Transverse colon (tissue), 4 donors: ENCODE measurements around the gene GOLIM4. TPM values are rescaled to one million over a fixed set of nuclear protein-coding genes. Genes with fewer than 3 reads are reported as not detected.

ENCODE experiments used
- DNase-seq: peaks from one replicate; pipeline ENCODE4 v3.0.0-alpha.2; 2019
- H3K27ac ChIP-seq, 4 donors: fragments of 200-600 bp; sonication (generic); 2 replicates each; pipeline ENCODE4 v1.5.1; 2016 to 2018; ENCODE audit warnings: inconsistent platforms in 4 of 4
- H3K27me3 ChIP-seq: fragments of 200-600 bp; sonication (generic); 2 replicates; pipeline ENCODE4 v1.5.1; 2017; ENCODE audit warnings: inconsistent platforms
- H3K36me3 ChIP-seq, 4 donors: fragments of 200-600 bp; sonication (generic); 2 replicates each; pipeline ENCODE4 v1.5.1; 2017 to 2019; ENCODE audit warnings: inconsistent platforms in 4 of 4
- H3K4me1 ChIP-seq, 4 donors: fragments of 200-600 bp; sonication (generic); 2 replicates each; pipeline ENCODE4 v1.5.1; 2017 to 2020; ENCODE audit warnings: inconsistent platforms in 4 of 4
- H3K4me3 ChIP-seq, 4 donors: fragments of 200-600 bp; sonication (generic); 1 replicate in 1 of 4; 2 replicates in 3 of 4; pipeline versions ENCODE4 v1.5.1 to v1.6.1; 2017 to 2019; ENCODE audit warnings: inconsistent platforms in 4 of 4
- H3K9me3 ChIP-seq, 2 donors: fragments of 200-600 bp; sonication (generic); 2 replicates each; pipeline ENCODE4 v1.5.1; 2017 to 2019; ENCODE audit warnings: inconsistent platforms in 2 of 2
- EP300 ChIP-seq: sonication (generic); formaldehyde crosslinking; IDR thresholded peaks from one replicate; pipeline ENCODE4 v1.6.1; 2017; ENCODE audit warnings: antibody characterized with exemption, low read depth
- POLR2A ChIP-seq: fragments of 450-650 bp; IDR thresholded peaks from one replicate; pipeline ENCODE4 v1.6.1; 2016; ENCODE audit warnings: antibody characterized with exemption, mild to moderate bottlenecking, moderate library complexity
- POLR2AphosphoS5 ChIP-seq, 3 donors: sonication (generic); formaldehyde crosslinking; IDR thresholded peaks; one replicate each; pipeline ENCODE4 v1.6.1; 2016; ENCODE audit warnings: antibody characterized with exemption in 3 of 3
- WGBS, 2 donors: methylation state at CpG; one replicate each; pipeline ENCODE4 v1.1.5; 2018; ENCODE audit warnings: low coverage in 1 of 2; 5-methylcytosine and 5-hydroxymethylcytosine counted together
- in situ Hi-C, 4 donors: fragments of 200-750 bp; cut with MboI; loops; one replicate each; pipeline versions ENCODE4 v1.15.0 to v1.15.1; 2017; ENCODE audit warnings: low sequenced_read_pairs in 3 of 4, low pct_ligation_motif_present in 1 of 4, low pct_unique_long_range_greater_than_20kb in 1 of 4
- intact Hi-C: fragments of 100-400 bp; cut with DNase I; formaldehyde crosslinking; loops from one replicate; pipeline ENCODE4 v1.15.1; 2023; ENCODE audit warnings: low total_unique reads
- total RNA-seq, 4 donors: library from RNA; depleted of rRNA; stranded (reverse); fragments of >200 nt; gene quantifications; one replicate each; pipeline ENCODE4 v1.1.0, GENCODE V29; 2016
- TF ChIP-seq, protein P1 (sequence below), 5 experiments: fragments of 200-600 bp in 3 of 5; fragments of 450-650 bp in 2 of 5; sonication (generic) in 3 of 5; IDR thresholded peaks; 1 replicate in 2 of 5; 2 replicates in 3 of 5; pipeline ENCODE4 v1.5.1; 2016 to 2017; ENCODE audit warnings: antibody characterized with exemption in 5 of 5, inconsistent platforms in 3 of 5, mild to moderate bottlenecking in 2 of 5, moderate library complexity in 1 of 5

Gene GOLIM4
- total RNA-seq, 4 donors from 2014 or later: 87.2 to 120 (median 101) TPM

- WGBS, 2 donors: 90% methylated on average over 2 of the region's 2 CpGs
- H3K36me3 ChIP-seq: no peaks in the 10 kb centered on the region
- TF ChIP-seq, protein P1, sequence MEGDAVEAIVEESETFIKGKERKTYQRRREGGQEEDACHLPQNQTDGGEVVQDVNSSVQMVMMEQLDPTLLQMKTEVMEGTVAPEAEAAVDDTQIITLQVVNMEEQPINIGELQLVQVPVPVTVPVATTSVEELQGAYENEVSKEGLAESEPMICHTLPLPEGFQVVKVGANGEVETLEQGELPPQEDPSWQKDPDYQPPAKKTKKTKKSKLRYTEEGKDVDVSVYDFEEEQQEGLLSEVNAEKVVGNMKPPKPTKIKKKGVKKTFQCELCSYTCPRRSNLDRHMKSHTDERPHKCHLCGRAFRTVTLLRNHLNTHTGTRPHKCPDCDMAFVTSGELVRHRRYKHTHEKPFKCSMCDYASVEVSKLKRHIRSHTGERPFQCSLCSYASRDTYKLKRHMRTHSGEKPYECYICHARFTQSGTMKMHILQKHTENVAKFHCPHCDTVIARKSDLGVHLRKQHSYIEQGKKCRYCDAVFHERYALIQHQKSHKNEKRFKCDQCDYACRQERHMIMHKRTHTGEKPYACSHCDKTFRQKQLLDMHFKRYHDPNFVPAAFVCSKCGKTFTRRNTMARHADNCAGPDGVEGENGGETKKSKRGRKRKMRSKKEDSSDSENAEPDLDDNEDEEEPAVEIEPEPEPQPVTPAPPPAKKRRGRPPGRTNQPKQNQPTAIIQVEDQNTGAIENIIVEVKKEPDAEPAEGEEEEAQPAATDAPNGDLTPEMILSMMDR (IDR thresholded peaks at IDR 0.05): no peak
- TF ChIP-seq POLR2AphosphoS5 (IDR thresholded peaks at IDR 0.05) (no peak), POLR2A (no peak), EP300 (no peak)
- H3K4me3 ChIP-seq: no peak overlapping the region
- H3K4me1 ChIP-seq: peaks cover 0 to 26% (median 14%) of the 10 kb centered on the region in 4 donors
- H3K27me3 ChIP-seq: no peaks in the 10 kb centered on the region
- in situ Hi-C loops: no loop called here
- H3K9me3 ChIP-seq: no peaks in the 10 kb centered on the region
- DNase-seq: no peak
- intact Hi-C loops: no loop called here
- no peak overlapping the region for H3K27ac ChIP-seq
Observed at GRCh38 chr3:168068346-168068745, 27.4 kb downstream of the GOLIM4 start.

DNA sequence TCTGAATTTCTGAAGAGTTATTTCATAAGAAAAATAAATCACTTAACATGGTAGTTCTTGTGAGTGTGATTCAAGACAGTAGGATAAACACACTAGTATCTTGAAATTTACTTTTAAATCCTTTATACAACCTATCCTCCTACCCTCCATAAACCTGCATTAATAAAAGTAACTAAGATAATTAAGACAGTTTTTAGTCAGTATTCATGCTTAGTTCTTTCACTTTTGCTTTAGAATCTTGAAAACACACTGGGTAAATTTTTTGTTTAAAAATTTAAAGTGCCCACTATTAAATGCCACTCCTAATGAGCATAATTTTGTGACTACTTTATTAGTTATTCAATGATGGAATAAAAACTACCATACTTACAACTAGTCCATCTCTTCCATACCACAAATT lies 28.8 kb downstream of the GOLIM4 start:
- Histone ChIP-seq H3K9me3 (no peaks in the 10 kb centered on the region), H3K4me1 (peaks cover 0 to 41% (median 27%) of the 10 kb centered on the region in 4 donors), H3K4me3 (no peak overlapping the region), H3K36me3 (no peaks in the 10 kb centered on the region), H3K27me3 (no peaks in the 10 kb centered on the region), H3K27ac (no peak overlapping the region)
- DNase-seq: no peak
- in situ Hi-C loops: no loop called here
- TF ChIP-seq POLR2A: no peak
- TF ChIP-seq, protein P1 (IDR thresholded peaks at IDR 0.05): no peak
- no peak for TF ChIP-seq POLR2AphosphoS5 (IDR thresholded peaks at IDR 0.05)
- TF ChIP-seq EP300: no peak
- intact Hi-C loops: no loop called here

DNA sequence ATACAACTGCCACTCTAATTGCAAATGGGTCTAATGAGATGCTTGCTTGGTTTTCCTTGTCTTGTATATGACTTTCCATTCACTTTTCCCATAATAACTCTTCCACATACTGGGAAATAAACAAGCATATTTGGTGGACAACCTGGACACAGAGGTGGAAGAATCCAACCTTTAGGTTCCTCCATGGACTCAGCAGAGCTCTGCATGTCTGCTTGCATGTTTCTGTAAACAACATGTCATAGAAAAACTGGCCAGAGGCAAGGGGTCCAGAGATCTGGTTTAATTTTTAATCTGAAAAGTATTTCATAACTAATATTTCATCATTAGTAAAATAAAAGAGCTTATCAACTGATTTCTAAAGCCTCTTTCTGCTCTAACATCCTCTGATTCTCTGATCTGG lies 30.2 kb downstream of the GOLIM4 start:
- no peaks in the 10 kb centered on the region for H3K9me3 ChIP-seq
- no peaks in the 10 kb centered on the region for H3K27me3 ChIP-seq
- H3K27ac ChIP-seq: no peak overlapping the region
- H3K4me1 ChIP-seq: peaks cover 0 to 43% (median 34%) of the 10 kb centered on the region in 4 donors
- TF ChIP-seq, protein P1 (IDR thresholded peaks at IDR 0.05): no peak
- no peak for TF ChIP-seq POLR2A
- no peak for TF ChIP-seq EP300
- no peak for TF ChIP-seq POLR2AphosphoS5 (IDR thresholded peaks at IDR 0.05)
- no peak for DNase-seq
- in situ Hi-C loops: no loop called here
- intact Hi-C loops: no loop called here
- H3K36me3 ChIP-seq: no peaks in the 10 kb centered on the region
- no peak overlapping the region for H3K4me3 ChIP-seq

DNA sequence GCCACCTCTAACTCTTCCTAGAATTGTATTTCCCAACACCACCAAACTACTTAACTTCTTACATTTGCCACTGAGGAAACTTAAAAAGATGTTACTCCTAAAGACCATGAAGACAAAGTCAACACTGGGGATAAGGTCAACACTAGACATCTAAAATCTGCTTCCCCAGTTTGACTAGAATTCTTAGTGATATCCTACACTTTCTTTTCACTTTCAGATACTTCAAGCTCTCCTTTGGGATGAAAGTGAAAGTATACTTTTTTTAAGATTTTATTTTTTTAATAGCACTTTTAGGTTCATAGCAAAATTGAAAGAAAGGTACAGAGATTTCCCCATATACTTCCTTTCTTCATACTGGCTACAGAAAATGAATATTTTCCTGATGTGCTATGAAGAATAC lies 32.6 kb downstream of the GOLIM4 start:
- in situ Hi-C loops: no loop called here

More for the DNA sequence above, 32.6 kb downstream of the GOLIM4 start:
- Histone ChIP-seq H3K36me3 (no peaks in the 10 kb centered on the region), H3K27me3 (no peaks in the 10 kb centered on the region), H3K4me3 (no peak overlapping the region), H3K9me3 (no peaks in the 10 kb centered on the region), H3K4me1 (peaks cover 0 to 46% (median 34%) of the 10 kb centered on the region in 4 donors), H3K27ac (peak overlapping the region in 1 of 4 donors; percentile 16)
- intact Hi-C loops: no loop called here
- DNase-seq: no peak
- TF ChIP-seq EP300 (no peak), POLR2AphosphoS5 (IDR thresholded peaks at IDR 0.05) (no peak), POLR2A (no peak)
- TF ChIP-seq, protein P1 (IDR thresholded peaks at IDR 0.05): no peak
